HCT116 (cell line): ENCODE results near the gene SLC25A43. TPM values are rescaled to one million over a fixed set of nuclear protein-coding genes. Genes with fewer than 3 reads are reported as not detected.

ENCODE experiments used
- ATAC-seq: fragments of 200-7000 bp; cut with Tn5 transposase; 2 replicates; pipeline ENCODE4 v1.9.1; 2020; ENCODE audit warnings: mild to moderate bottlenecking, moderate library complexity
- BruUV-seq: library from RNA; stranded (reverse); fragments of 400-500 nt; replicated peaks from 2 replicates; lab custom pipeline; 2021; lab: Mats Ljungman, UMichigan
- CTCF ChIA-PET: fragments of 300-600 bp; sonication (Branson Sonifier 250); formaldehyde crosslinking; loops from one replicate; lab custom pipeline; 2021; ENCODE audit warnings: antibody characterized with exemption; lab: Charles Lee
- POLR2A ChIA-PET: fragments of 300-600, 350-600 bp; sonication (Branson Sonifier 250); formaldehyde crosslinking; loops from one replicate; lab custom pipeline; 2021; ENCODE audit warnings: antibody characterized with exemption; lab: Charles Lee
- RAD21 ChIA-PET, 2 experiments: fragments of 300-600 bp; sonication (Branson Sonifier 250); formaldehyde crosslinking; loops; one replicate each; lab custom pipeline; 2023; ENCODE audit warnings: low total read pairs in 2 of 2; ENCODE audit not compliant: uncharacterized antibody in 2 of 2, unreplicated experiment in 2 of 2, low non-redundant PET in 1 of 2; lab: Charles Lee
- DNase-seq: peaks from one replicate; pipeline ENCODE4 v3.0.0-alpha.2; 2010; ENCODE audit warnings: low read depth, low spot score
- H2AFZ ChIP-seq: fragments of 200-600 bp; shearing (Covaris generic), sonication (generic); 2 replicates; pipeline ENCODE4 v1.6.1; 2017; ENCODE audit warnings: low read depth, mixed run types, mixed read lengths, antibody characterized with exemption, low read length; ENCODE audit not compliant: poor library complexity, severe bottlenecking
- H3K27ac ChIP-seq: 2 replicates; pipeline ENCODE4 v1.5.1; 2012; ENCODE audit warnings: low read depth, low read length
- H3K27me3 ChIP-seq: fragments of 200-600 bp; sonication (generic); 2 replicates; pipeline ENCODE4 v1.6.1; 2016; ENCODE audit warnings: mixed run types, low read length, mixed read lengths; ENCODE audit not compliant: insufficient read depth
- H3K36me3 ChIP-seq, 2 experiments: fragments of 200-500 bp in 1 of 2; fragments of 200-600 bp in 1 of 2; sonication (Bioruptor generic) in 1 of 2; sonication (generic) in 1 of 2; 2 replicates each; pipeline versions ENCODE4 v1.5.1 to v1.6.1; 2014 to 2016; ENCODE audit warnings: low read length in 2 of 2, inconsistent platforms in 1 of 2, mixed read lengths in 1 of 2, mixed run types in 1 of 2; ENCODE audit not compliant: insufficient read depth in 2 of 2, control insufficient read depth in 1 of 2
- H3K4me1 ChIP-seq, 2 experiments: fragments of 200-600 bp in 1 of 2; sonication (generic) in 1 of 2; 2 replicates each; pipeline versions ENCODE4 v1.5.1 to v1.6.1; 2012 to 2017; ENCODE audit warnings: low read length in 2 of 2, inconsistent platforms in 1 of 2, mild to moderate bottlenecking in 1 of 2, mixed read lengths in 1 of 2, mixed run types in 1 of 2, moderate library complexity in 1 of 2; ENCODE audit not compliant: insufficient read depth in 2 of 2, control insufficient read depth in 1 of 2
- H3K4me2 ChIP-seq: fragments of 200-600 bp; sonication (generic); 2 replicates; pipeline ENCODE4 v1.6.1; 2017; ENCODE audit warnings: mixed run types, low read length, mixed read lengths
- H3K4me3 ChIP-seq, 2 experiments: fragments of 200-600 bp in 1 of 2; sonication (generic) in 1 of 2; replicated peaks in 1 of 2; 2 replicates each; pipeline ENCODE4 v1.5.1; 2011 to 2016; ENCODE audit warnings: low read length in 2 of 2, control low read depth in 1 of 2, low read depth in 1 of 2, mild to moderate bottlenecking in 1 of 2, mixed read lengths in 1 of 2, mixed run types in 1 of 2
- H3K79me2 ChIP-seq: fragments of 200-600 bp; sonication (generic); 2 replicates; pipeline ENCODE4 v1.6.1; 2017; ENCODE audit warnings: mild to moderate bottlenecking, mixed run types, low read length, moderate library complexity, mixed read lengths; ENCODE audit not compliant: insufficient read depth
- H3K9ac ChIP-seq: fragments of 200-600 bp; sonication (generic); 2 replicates; pipeline ENCODE4 v1.6.1; 2016; ENCODE audit warnings: low read length, mixed read lengths
- H3K9me2 ChIP-seq: fragments of 200-600 bp; sonication (generic), shearing (Covaris generic); 2 replicates; pipeline ENCODE4 v1.6.1; 2017; ENCODE audit warnings: mixed run types, mild to moderate bottlenecking, moderate library complexity; ENCODE audit not compliant: insufficient read depth
- H3K9me3 ChIP-seq, 2 experiments: fragments of 200-500 bp in 1 of 2; fragments of 200-600 bp in 1 of 2; sonication (Bioruptor generic) in 1 of 2; sonication (generic) in 1 of 2; 2 replicates each; pipeline ENCODE4 v1.6.1; 2014 to 2017; ENCODE audit warnings: low read length in 2 of 2, mixed read lengths in 2 of 2, inconsistent platforms in 1 of 2, low read depth in 1 of 2, mild to moderate bottlenecking in 1 of 2, mixed run types in 1 of 2, moderate library complexity in 1 of 2; ENCODE audit not compliant: control insufficient read depth in 1 of 2, insufficient read depth in 1 of 2
- H4K20me1 ChIP-seq: fragments of 200-600 bp; sonication (generic), shearing (Covaris generic); 2 replicates; pipeline ENCODE4 v1.6.1; 2017; ENCODE audit warnings: mixed run types, mild to moderate bottlenecking, moderate library complexity; ENCODE audit not compliant: insufficient read depth
- CBX3 ChIP-seq: IDR thresholded peaks from 2 replicates; pipeline ENCODE4 v1.6.1; 2012; ENCODE audit warnings: low read depth
- CEBPB ChIP-seq: IDR thresholded peaks from 2 replicates; pipeline ENCODE4 v1.6.1; 2012; ENCODE audit warnings: low read depth
- FOSL1 ChIP-seq: IDR thresholded peaks from 2 replicates; pipeline ENCODE4 v1.6.1; 2012; ENCODE audit warnings: low read depth
- JUND ChIP-seq: IDR thresholded peaks from 2 replicates; pipeline ENCODE4 v1.6.1; 2012
- RAD21 ChIP-seq: IDR thresholded peaks from 2 replicates; pipeline ENCODE4 v1.6.1; 2012; ENCODE audit warnings: low read depth, mild to moderate bottlenecking
- SIN3A ChIP-seq: IDR thresholded peaks from 2 replicates; pipeline ENCODE4 v1.6.1; 2012; ENCODE audit warnings: low read depth
- SP1 ChIP-seq: IDR thresholded peaks from 2 replicates; pipeline ENCODE4 v1.6.1; 2012; ENCODE audit warnings: low read depth
- TCF7L2 ChIP-seq: IDR thresholded peaks from 2 replicates; pipeline ENCODE4 v1.7.0; 2011; ENCODE audit warnings: borderline replicate concordance, inconsistent platforms; ENCODE audit not compliant: insufficient read depth, insufficient read length; ENCODE audit errors: extremely low read depth
- ZNF274 ChIP-seq: fragments of 200-500 bp; sonication (Bioruptor generic); IDR thresholded peaks from 2 replicates; pipeline ENCODE4 v1.6.1; 2014; ENCODE audit warnings: mild to moderate bottlenecking, low read depth, low read length, inconsistent platforms
- intact Hi-C: fragments of 100-400 bp; cut with micrococcal nuclease; formaldehyde crosslinking; loops from 2 replicates; pipeline ENCODE4 v1.10.0; 2022
- total RNA-seq: library from RNA; stranded (reverse); gene quantifications from one replicate; pipeline ENCODE4 v1.2.1, GENCODE V29; 2021; ENCODE audit not compliant: unreplicated experiment
- TF ChIP-seq, protein P1 (sequence below), 3 experiments: fragments of 200-600 bp in 1 of 3; sonication (generic) in 1 of 3; IDR thresholded peaks in 2 of 3; conservative IDR thresholded peaks in 1 of 3; 2 replicates each; pipeline ENCODE4 v1.5.1; 2012 to 2017; ENCODE audit warnings: low read depth in 2 of 3, low read length in 2 of 3, antibody characterized with exemption in 1 of 3, borderline replicate concordance in 1 of 3, control low read depth in 1 of 3, mild to moderate bottlenecking in 1 of 3, mixed read lengths in 1 of 3, mixed run types in 1 of 3, moderate library complexity in 1 of 3; ENCODE audit not compliant: insufficient read depth in 1 of 3
- TF ChIP-seq, protein P2 (sequence below): IDR thresholded peaks from 2 replicates; pipeline ENCODE4 v1.6.1; 2012
- TF ChIP-seq, protein P3 (sequence below): IDR thresholded peaks from 2 replicates; pipeline ENCODE4 v1.6.1; 2012

The SLC25A43 gene
- total RNA-seq, 1 experiment from 2014 or later, result 14.1 TPM

DNA sequence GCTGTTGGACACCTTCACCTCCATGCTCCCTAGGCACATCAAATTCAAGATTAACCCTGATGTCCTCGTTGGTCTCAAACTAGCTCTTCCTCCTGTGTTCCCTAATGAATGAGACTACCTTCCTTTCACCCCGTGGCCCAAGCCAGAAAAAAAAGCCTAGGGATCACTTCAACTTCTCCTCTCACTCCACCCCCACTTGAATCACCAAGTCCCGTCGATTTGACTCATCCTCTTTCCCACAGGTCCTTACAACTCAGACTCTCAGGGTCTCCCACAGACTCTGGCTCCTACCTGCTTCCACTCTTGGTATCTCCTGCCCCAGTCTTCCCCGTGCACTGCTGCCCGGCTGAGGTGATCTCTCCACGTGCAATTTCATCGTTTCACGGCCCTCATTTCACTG lies 8.5 kb downstream of the SLC25A43 start (continued):
- TF ChIP-seq, protein P1, sequence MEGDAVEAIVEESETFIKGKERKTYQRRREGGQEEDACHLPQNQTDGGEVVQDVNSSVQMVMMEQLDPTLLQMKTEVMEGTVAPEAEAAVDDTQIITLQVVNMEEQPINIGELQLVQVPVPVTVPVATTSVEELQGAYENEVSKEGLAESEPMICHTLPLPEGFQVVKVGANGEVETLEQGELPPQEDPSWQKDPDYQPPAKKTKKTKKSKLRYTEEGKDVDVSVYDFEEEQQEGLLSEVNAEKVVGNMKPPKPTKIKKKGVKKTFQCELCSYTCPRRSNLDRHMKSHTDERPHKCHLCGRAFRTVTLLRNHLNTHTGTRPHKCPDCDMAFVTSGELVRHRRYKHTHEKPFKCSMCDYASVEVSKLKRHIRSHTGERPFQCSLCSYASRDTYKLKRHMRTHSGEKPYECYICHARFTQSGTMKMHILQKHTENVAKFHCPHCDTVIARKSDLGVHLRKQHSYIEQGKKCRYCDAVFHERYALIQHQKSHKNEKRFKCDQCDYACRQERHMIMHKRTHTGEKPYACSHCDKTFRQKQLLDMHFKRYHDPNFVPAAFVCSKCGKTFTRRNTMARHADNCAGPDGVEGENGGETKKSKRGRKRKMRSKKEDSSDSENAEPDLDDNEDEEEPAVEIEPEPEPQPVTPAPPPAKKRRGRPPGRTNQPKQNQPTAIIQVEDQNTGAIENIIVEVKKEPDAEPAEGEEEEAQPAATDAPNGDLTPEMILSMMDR (IDR thresholded peaks at IDR 0.05 in 2 of 3, conservative IDR thresholded peaks at IDR 0.05 in 1 of 3; ENCODE audit: borderline replicate concordance in 1 of 3, insufficient read depth in 1 of 3, low read depth in 2 of 3, low read length in 2 of 3), result no peak
- TF ChIP-seq CBX3 (no peak), FOSL1 (no peak), ZNF274 (no peak), CEBPB (no peak)
- TF ChIP-seq, protein P2, sequence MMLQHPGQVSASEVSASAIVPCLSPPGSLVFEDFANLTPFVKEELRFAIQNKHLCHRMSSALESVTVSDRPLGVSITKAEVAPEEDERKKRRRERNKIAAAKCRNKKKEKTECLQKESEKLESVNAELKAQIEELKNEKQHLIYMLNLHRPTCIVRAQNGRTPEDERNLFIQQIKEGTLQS, result no peak
- TF ChIP-seq, all 23 proteins: peak for 0

DNA sequence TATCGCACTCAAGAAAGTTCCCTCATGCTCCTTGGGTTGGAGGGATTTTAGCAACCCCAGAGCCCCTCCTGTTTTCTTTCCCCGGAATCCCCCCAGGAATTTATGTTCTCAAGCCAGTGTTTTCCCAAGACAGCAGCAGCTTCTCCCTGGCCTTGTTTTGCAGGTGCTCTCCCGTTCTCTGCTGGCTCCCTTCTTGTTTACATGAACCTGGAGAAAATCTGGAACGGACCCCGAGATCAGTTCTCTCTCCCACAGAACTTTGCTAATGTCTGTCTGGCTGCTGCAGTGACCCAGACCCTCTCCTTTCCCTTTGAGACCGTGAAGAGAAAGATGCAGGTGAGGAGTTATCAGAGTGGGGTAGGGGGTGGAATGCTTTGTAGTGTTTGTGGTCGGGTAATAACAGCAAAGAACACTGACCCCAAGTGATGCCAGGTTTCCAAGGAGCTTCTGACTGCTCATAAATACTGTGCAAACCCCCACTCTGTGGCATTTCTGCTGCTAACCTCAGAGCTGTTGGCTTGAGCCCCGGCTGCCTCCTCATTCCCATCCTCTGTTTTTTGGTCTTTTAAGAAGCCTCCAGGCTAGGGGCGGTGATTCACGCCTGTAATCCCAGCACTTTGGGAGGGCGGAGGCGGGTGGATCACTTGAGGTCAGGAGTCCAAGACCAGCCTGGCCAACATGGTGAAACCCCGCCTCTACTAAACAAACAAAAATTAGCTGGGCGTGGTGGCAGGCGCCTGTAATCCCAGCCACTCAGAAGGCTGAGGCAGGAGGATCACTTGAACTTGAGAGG lies 11.1 kb downstream of the SLC25A43 start:
- no TSS peak for BruUV-seq
- H2AFZ ChIP-seq, result no peak overlapping the region
- intact Hi-C loops, result no loop called here
- H3K79me2 ChIP-seq, result no peaks in the 10 kb centered on the region
- no peak overlapping the region for H3K9ac ChIP-seq
- H3K27me3 ChIP-seq, result no peaks in the 10 kb centered on the region
- TF ChIP-seq JUND (0 out of 2 replicates have a peak, but pooled peaks have one; percentile 12), TCF7L2 (no peak), RAD21 (0 out of 2 replicates have a peak, but pooled peaks have one; percentile 8), SIN3A (no peak), SP1 (peak; percentile 27; the same call in 1 of the 2 replicates)
- TF ChIP-seq, protein P2, result no peak
- TF ChIP-seq, protein P1 (IDR thresholded peaks at IDR 0.05 in 2 of 3, conservative IDR thresholded peaks at IDR 0.05 in 1 of 3; ENCODE audit: borderline replicate concordance in 1 of 3, insufficient read depth in 1 of 3, low read depth in 2 of 3, low read length in 2 of 3), result no peak
- TF ChIP-seq, protein P3, sequence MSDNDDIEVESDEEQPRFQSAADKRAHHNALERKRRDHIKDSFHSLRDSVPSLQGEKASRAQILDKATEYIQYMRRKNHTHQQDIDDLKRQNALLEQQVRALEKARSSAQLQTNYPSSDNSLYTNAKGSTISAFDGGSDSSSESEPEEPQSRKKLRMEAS, result peak; percentile 30; the same call in 1 of the 2 replicates
- TF ChIP-seq, all 23 proteins: peak for 4
- ATAC-seq, result peak; percentile 89
- Histone ChIP-seq H3K27ac (peak overlapping the region; percentile 52), H3K4me2 (peak overlapping the region; percentile 63), H3K36me3 (no peaks in the 10 kb centered on the region), H3K4me3 (no peak overlapping the region), H3K9me2 (no peaks in the 10 kb centered on the region), H3K9me3 (no peaks in the 10 kb centered on the region), H3K4me1 (peaks cover 14 to 16% of the 10 kb centered on the region in 2 experiments), H4K20me1 (no peaks in the 10 kb centered on the region)
- ChIA-PET POLR2A (interaction anchor here (1.4 kb wide), 1 partner anchor 58 kb away, joined by 3 read pairs; the partner anchor contains the start of gene SLC25A5), RAD21 (no interaction called here), CTCF (no interaction called here)
- DNase-seq, result peak; percentile 49
